SIG-M5 (cell line): Measurements from ENCODE around the gene CHKA.
A peak's percentile ranks its signal among the peaks of the same experiment; 100 is the strongest.

Source experiments
- DNase-seq: peaks from one replicate; lab custom pipeline; 2025; lab: John Stamatoyannopoulos, UW

The CHKA gene

DNA sequence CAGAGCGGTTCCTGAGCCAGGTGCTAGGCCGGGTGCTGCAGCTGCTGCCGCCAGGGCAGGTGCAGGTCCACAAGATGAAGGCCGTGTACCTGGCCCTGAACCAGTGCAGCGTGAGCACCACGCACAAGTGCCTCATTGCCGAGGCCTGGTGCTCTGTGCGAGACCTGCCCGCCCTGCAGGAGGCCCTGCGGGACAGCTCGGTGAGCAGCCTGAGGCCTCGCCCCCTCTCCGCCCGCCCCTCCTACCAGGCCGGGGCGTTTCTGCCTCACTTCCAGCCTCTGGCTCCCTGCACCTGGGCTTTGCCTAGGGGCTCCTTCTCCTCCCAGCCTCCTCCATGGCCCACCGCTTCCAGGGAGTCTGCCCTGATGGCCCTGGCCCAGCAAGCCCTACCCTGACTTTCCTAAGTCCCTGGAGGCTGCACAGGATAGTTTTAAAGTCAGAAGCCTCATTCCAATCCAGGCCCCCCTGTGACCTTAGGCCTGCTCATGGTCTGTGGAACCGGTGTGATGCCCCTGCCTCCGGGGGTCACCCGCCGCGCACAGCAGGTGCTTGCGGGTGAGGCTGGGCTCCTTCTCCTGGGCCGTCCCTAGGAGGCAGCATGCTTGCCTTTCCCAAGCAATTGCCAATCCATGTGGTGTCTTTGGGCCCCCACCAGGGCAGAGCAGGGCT is 76.9 kb downstream of the CHKA start:
- DNase-seq = no peak

DNA sequence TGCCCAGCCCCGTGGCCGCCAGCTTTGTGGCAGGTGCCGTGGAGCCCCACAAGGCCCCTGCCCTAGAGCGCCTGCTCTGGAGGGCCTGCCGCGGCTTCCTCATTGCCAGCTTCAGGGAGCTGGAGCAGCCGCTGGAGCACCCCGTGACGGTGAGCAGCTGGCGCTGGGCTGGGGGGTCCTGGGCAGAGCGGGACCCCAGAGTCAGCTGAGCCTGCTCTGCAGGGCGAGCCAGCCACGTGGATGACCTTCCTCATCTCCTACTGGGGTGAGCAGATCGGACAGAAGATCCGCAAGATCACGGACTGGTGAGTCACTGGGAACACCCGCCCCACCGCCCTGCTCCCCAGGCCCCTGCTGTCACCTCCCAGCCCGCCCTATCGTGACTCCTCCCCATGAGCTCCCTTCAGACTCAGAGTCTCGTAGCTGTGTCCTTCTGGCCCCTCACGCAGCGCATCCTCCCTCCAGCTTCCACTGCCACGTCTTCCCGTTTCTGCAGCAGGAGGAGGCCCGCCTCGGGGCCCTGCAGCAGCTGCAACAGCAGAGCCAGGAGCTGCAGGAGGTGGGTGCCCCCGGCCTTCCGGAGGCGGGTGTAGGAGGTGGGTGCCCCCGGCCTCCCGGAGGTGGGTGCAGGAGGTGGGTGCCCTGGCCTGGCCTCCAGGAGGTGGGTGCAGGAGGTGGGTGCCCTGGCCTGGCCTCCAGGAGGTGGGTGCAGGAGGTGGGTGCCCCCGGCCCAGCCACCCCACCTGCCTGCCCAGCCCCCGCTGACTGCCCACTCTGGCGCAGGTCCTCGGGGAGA is 77.6 kb downstream of the CHKA start:
- DNase-seq = peak; percentile 72

DNA sequence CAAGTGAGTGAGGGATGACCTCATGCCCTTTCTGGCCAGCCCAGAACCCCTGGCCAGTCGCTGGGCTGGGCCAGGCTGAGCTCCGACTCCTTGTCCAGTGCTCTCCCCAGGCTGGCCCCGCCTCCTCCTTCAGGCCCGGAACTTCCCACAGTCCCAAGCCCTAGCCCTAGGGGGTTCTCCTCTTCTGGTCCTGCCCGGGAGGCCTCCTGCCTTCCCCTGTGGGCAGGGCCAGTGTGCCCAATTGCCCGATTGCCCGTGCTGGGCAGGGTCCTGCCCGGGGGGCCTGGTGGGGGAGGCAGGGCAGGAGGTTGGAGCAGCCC is 78.2 kb downstream of the CHKA start:
- no peak for DNase-seq

DNA sequence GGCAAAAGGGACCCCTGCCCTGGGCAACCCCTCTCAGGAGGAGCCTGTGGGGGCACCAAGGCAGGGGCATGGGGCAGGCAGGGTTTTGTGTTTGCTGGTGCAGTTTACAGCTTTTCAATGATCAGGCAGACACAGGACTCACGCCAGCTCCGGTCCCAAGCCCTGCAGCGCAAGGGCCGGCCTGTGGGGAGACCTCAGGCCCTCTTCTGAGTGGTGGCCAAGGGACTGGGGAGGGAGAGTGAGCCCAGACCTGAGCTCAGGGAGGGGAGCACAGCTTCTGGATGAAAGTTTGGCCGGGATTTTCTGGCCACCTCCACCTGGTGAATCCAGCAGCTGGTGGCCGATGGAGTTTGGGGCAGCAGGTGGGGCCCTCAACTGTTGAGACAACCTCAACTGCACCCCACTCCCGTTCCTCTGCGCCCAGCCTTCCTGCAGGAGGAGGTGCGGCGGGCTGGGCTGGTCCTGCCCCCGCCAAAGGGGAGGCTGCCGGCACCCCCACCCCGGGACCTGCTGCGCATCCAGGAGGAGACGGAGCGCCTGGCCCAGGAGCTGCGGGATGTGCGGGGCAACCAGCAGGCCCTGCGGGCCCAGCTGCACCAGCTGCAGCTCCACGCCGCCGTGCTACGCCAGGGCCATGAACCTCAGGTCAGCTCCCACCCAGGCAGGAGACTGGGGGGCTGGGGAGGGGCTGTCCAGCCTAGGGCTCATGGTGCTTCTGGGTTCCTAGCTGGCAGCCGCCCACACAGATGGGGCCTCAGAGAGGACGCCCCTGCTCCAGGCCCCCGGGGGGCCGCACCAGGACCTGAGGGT is 78.8 kb downstream of the CHKA start:
- DNase-seq = no peak

DNA sequence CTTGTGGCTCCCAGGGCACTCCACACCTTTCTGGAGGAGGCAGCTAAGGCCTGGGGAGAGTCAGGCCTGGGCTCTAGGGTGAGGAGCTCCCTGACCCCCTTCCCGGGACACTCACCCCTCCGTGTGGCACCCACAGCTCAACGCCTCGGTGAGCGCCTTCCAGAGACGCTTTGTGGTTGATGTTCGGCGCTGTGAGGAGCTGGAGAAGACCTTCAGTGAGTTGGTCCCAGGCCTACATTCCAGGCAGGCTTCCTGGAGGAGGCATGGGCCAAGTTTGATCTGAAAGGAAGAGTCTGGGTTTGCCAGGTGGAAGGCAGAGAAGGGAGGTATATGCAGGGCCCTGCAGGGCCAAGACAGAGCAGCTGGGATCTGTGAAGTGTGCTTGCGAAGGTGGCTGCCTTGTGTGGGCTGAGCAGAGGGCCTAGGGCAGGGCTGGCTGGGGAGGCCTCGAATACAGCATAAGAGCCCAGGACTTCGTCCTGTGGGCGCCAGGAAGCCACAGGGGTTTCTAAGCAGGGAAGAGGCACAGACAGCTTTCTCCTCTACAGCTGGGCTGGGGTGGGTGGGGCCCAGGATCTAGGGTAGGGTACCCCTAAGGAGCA is 79.5 kb downstream of the CHKA start:
- DNase-seq = no peak

DNA sequence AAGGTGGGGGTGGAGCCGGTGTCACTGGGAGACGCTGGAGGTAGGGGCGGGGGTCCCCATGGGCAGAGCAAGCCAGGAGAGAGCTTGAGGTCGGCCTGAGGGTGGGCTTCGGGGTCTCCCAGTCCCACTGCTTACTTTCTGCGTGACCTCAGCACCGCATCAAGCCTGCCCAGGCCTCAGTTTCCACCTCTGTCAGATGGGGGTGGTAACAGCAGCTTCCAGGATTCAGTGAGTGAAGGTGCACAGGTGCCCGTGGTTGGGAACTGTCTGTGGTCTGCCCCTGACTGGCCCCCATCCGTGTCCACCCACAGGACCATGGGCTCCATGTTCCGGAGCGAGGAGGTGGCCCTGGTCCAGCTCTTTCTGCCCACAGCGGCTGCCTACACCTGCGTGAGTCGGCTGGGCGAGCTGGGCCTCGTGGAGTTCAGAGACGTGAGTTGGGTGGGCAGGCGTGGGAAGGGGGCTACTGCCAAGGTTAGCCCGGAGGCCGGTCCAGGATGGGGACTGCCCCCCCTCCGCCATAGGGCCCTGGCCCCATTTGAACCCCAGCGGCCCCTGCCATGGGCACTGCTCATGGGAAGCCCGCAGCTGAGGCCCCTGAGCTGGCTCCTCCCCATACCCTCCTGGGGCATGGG is 80.1 kb downstream of the CHKA start:
- DNase-seq = no peak

DNA sequence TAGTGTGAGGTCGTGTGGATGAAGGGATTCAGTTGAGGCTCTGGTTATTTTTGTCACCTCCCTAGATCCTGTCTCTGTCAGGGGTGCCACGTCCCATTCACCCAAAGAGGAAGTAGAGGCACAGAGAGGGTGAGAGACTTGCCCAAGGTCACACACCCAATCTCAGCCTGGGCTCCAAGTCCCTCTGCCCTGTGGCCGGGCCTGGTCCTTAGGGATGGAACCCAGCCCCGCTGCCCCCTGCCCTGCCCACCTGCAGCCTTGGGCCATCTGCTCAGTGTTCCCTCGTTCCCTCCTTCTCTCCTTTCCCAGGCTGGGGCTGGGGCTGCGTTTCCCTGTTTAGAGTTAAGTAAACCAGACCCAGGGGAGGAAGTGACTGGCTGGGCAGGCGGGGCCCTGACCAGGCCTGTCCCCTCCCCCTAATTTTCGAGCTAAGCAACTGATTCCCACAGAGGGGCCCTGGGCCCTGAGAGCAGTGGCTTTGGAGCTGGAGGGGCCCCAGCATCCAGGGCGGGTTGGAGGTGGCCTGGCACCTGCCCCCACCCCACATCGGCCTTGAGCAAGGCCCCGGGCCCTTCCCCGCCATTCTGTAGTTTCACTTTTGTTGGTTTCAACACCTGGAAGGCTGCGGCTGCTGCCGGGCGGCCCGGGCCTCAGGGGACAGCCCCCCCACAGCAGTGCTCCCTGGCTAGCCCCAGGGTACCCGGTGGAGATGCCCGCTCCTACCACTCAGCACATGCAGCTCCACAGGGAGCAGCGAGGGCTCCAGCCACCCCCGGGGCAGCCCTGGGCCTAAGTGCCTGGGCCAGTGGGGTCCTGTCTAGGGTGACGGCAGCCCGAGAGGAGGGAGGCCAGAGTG is 80.9 kb downstream of the CHKA start:
- peak; percentile 37 for DNase-seq

DNA sequence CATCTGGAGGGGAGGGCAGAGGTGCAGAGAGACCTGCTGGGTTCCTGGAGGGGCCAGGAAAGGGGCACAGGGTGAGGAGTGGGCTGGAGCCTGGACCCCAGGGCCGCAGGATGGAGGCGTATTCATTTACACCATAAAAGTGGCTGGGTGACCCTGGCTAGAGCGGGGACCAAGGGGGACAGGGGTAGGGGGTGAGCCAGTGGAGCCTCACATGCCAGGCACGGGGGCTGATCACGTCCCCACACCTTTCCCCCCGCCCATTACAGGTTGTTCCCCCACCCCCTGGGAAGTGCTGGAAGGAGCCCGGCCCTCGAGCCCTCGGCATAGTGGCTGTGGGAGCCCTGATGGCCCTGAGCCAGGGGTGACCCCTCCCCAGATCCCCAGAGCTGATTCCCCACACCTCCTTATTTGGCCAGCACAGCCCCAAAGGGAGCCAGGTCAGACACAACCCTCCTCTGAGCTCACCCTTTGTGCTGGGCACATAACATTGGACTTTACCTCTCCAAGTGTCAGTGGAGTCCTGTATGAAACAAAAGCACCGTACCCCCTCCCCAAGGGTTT is 81.6 kb downstream of the CHKA start:
- DNase-seq = no peak

DNA sequence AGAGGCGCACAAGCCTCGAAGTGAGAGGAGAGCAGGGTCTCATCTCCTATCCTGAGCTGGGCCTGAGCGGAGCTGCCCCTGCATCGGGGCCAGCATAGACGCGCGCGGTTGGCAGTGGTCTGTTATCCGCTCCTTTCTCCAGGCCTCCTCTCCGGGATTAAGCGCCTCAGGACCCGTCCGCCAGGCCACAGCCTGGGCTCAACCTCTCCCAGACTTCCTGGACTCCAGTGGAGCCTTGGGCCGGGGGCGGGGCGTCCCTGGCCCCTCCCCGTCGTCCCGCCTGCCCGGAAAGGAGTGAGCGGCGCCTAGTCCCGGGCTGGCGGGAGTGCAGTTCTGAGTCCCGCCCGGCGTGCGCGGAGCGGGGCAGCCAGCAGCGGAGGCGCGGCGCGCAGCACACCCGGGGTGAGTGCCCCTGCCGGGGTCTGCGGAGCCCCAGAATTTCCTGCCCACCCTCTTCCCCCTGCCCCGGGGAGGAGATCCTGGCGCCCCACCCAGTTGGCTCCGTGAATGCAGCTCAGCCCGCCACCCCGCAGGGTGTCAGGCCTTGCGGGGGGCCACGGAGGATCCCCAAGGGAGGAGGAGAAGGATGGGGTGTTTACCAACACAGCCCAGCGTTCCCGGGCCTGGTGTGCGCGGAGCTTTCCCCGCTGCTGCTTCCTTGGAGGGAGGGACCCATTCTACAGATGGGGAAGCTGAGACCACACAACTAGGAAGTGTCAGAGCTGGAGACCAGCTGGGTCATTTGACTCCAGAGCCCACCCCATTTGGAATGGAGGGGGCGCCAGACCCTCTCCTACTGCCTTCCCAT is 82.3 kb downstream of the CHKA start, which contains the start of gene TCIRG1:
TSS of gene TCIRG1 (plus strand) at position 308 of the 808 bp plus-strand sequence. CDS start 2,247 bp downstream, outside the sequence.
- DNase-seq = no peak

DNA sequence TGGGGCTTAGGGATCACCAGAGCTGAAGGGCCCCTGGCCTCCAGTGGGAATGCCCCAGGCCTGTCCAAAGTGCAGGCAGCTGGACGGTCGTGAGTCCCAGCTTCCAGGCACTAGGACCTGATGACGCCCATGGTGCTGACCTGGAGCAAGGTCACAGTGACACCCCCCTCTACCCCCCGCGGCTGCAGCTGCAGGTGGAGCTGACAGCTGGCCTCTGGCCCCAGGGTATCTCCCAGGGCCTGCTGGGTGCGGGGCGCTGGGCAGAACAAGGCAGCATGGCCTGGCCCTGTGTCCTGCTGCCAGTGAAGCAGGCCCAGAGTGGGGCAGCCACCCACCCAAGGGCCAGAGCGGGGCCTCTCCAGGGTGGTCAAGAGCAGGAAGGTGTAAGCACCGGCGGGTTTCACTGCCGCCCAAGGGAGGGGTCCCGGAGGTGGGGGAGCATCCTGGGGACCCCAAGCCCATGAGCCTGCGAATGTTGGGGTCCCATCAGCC is 82.9 kb downstream of the CHKA start:
- DNase-seq = no peak

DNA sequence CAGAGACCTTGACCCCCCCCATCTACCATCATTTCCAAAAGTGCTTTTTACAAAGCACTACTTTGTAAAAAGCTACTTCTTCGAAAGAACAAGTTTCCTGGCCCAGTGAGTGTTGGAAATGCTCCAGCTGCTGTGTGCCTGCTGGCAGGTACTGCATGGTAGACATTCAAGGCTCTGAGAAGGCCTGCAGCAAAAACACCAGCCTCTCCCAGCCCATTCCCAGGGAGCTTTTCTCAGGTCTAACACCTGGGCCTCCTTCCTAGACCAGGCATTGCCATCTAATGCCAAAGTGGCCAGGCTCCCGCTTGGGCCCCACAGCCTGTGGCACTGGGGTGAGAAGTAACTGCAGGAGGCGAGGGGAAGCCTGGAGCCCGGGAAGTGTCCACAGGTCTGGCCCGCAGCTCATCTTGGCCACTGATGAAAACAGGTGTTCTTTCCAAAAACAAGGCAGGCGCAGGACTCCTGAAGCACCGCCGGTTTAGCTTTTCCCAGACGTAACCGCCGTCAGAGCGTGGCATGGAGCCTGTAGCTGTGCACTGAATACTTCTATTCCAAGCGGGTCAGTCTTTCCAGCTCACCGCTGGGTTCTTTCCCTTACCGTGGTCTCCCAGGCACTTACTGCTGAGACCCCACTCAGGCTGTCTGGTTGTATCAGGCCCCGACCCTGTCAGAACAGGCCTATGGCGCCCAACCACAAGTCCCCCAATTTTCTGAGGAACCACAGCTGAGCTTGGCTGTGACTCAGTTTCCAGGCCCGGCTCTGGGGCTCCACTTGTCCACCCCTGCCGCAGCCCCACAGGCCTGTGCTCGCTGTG is 83.6 kb downstream of the CHKA start:
- DNase-seq = no peak

DNA sequence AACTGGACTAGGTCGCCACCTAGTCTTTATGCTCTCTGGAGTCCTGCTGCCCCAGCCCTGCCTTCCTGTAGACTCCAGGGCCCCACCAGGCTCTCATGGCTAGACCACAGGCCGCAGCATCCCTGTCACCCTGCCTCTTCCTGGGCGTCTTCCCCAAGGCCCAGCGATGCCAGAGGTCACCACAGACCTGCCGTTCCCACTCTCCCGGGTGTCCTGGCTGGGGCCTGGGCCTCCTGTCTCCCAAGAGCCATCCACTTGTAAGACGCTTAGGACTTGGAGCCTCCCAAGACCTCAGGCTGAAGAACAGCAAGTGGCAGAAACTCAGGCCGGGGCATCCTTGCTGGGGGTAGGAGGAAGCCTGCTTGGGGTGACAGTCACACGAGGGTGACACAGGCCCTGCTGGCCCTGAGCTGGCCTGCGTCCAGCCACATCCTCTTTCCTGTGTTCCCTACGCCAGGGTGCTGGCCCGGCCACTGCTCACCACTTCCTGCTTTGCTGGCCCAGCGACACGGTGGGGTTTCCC is 84.4 kb downstream of the CHKA start:
- no peak for DNase-seq

DNA sequence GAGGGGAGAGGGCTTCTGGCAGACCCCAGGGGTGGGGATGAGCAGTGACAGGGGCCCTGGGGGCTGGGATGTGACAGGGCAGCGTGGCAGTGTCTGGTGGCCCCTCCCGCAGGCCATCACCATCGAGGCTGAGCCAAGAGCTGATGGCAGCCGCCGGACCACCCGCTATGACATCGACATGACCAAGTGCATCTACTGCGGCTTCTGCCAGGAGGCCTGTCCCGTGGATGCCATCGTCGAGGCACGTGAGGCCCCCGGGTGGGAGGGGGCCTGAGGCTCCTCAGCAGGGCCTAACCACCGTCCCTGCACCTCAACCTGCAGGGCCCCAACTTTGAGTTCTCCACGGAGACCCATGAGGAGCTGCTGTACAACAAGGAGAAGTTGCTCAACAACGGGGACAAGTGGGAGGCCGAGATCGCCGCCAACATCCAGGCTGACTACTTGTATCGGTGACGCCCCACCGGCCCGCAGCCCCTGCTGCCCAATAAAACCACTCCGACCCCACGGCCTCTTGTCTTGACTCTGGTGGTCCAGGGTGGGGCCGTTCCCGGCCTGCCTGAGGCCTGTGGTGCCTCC is 85.0 kb downstream of the CHKA start:
- no peak for DNase-seq

DNA sequence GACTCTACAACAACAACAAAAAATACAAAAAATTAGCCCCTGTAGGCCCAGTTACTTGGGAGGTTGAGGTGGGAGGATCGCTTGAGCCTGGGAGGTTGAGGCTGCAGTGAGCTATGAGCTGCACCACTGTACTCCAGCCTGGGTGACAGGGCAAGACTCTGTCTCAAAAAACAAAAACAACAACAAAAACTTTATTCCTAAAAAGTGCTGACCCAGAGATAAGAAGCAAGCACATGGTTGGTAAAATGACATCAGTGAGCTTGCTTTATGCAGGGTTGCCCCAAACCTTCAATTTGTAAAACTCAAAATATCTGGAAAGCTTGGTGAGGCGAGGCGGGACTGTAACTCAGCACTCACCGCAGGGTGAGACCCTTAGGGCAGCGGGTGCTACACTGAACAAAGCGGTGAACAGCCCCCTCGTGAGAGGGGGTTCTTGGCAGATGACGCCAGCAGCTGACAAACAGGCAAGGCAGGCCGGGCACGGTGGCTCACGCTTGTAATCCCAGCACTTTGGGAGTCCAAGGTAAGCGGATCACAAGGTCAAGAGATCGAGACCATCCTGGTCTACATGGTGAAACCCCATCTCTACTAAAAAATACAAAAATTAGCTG is 85.8 kb downstream of the CHKA start:
- DNase-seq = no peak

DNA sequence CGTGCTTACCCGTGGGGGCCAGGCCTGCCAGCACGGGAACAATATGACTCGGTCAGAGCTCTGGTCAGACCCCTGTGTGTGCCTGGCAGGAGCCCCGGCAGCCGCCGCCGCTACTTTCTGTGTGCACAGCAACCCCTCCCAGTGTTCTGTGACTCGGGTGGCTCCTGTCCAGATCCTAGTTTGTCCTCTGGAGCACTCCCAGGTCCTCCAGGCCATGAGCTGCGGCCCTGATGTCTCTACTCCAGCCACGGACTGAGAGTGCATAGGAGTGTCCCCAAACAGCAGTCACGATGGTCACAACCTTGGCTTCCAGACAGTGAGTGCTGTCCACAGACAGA is 87.5 kb downstream of the CHKA start:
- no peak for DNase-seq

DNA sequence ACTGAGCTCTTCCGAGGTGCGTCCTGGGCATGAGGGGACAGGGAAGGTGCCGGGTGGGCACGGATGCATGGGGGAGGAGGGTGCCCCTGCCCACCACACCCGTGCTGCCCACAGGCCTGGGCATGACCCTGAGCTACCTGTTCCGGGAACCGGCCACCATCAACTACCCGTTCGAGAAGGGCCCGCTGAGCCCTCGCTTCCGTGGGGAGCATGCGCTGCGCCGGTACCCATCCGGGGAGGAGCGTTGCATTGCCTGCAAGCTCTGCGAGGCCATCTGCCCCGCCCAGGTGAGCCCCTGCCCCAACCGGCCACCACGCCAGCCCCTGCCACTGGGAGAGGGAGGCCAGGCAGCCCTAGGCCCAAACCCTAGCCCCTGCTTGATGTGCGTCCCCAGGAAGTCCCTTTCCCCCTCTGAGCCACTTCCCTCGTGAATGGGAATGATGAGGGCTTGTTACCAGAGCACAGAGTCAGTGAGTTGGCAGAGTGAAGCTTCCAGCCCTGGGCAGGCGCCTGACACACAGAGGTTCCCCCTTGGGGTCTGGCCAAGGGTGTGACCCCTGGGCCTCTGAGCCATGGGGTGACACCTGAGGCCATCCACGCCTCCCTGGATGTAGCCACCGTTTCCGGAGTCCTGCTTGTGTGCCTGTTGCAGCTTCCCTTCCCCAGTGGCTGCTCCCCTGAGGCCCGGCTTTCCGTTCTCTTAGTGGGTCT is 88.0 kb downstream of the CHKA start:
- no peak for DNase-seq

DNA sequence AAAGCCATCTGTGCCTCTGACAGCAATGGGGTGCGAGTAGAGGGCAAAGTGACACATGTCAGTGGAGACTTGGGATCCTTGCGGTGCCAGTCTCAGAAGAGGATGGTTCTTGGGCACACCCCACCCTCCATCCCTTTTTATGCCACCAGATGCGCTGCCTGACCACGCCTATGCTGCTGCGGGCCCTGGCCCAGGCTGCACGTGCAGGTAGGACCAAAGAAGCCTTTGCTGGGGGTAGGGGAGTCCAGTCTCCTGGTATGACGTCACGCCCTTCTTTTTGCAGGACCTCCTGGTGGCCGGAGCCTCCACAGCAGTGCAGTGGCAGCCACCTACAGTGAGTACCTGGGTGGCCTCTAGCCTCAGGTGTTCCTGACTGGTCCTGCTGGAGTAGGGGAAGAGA is 89.2 kb downstream of the CHKA start:
- no peak for DNase-seq
